NB4 (cell line): ENCODE data around the gene EIF5B.

Experiments
- POLR2A ChIP-seq: IDR thresholded peaks from 2 replicates; pipeline ENCODE4 v1.6.1; 2011; ENCODE audit warnings: mild to moderate bottlenecking; ENCODE audit not compliant: insufficient read length; ENCODE audit errors: extremely low read depth
- TF ChIP-seq, protein P1 (sequence below): IDR thresholded peaks from one replicate; pipeline ENCODE4 v1.5.1; 2012; ENCODE audit warnings: low read depth, low read length

DNA sequence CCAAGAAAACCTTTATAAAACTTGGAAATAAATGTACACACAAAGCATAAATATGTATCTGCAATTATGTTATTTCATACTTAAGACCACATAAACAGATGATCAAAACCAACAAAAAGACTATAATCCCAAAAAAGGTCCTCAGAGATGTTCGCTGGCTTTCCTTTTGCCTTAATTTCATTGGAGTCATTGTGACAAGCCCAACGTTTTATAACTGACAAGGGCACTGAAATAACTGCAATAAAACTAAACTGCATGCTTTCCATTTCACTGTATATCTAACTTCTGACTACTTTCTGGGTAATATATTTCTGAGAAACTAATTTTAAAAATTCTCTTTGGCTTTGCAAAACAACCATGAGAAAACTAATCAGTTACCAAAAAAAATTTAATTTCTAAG lies 96.2 kb downstream of the EIF5B start:
- TF ChIP-seq, protein P1, sequence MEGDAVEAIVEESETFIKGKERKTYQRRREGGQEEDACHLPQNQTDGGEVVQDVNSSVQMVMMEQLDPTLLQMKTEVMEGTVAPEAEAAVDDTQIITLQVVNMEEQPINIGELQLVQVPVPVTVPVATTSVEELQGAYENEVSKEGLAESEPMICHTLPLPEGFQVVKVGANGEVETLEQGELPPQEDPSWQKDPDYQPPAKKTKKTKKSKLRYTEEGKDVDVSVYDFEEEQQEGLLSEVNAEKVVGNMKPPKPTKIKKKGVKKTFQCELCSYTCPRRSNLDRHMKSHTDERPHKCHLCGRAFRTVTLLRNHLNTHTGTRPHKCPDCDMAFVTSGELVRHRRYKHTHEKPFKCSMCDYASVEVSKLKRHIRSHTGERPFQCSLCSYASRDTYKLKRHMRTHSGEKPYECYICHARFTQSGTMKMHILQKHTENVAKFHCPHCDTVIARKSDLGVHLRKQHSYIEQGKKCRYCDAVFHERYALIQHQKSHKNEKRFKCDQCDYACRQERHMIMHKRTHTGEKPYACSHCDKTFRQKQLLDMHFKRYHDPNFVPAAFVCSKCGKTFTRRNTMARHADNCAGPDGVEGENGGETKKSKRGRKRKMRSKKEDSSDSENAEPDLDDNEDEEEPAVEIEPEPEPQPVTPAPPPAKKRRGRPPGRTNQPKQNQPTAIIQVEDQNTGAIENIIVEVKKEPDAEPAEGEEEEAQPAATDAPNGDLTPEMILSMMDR = no peak
- no peak for TF ChIP-seq POLR2A
